Gastroesophageal sphincter (tissue), 3 donors: ENCODE results near the gene GGCX.

Experiments used
- CTCF ChIP-seq, 4 experiments: fragments of 200-600 bp in 2 of 4; fragments of 450-650 bp in 2 of 4; sonication (generic) in 1 of 4; IDR thresholded peaks; one replicate each; pipeline ENCODE4 v1.5.1; 2017 to 2019; ENCODE audit warnings: antibody characterized with exemption in 4 of 4, mild to moderate bottlenecking in 2 of 4, moderate library complexity in 2 of 4
- EP300 ChIP-seq: sonication (generic); formaldehyde crosslinking; IDR thresholded peaks from one replicate; pipeline ENCODE4 v1.6.1; 2017; ENCODE audit warnings: antibody characterized with exemption, mild to moderate bottlenecking
- POLR2A ChIP-seq, 2 donors: fragments of 450-650 bp; IDR thresholded peaks; one replicate each; pipeline ENCODE4 v1.6.1; 2017; ENCODE audit warnings: antibody characterized with exemption in 2 of 2, mild to moderate bottlenecking in 2 of 2, moderate library complexity in 1 of 2
- POLR2AphosphoS5 ChIP-seq: sonication (generic); formaldehyde crosslinking; IDR thresholded peaks from one replicate; pipeline ENCODE4 v1.6.1; 2017; ENCODE audit warnings: antibody characterized with exemption

- TF ChIP-seq CTCF (IDR thresholded peaks at IDR 0.05) (no peak), POLR2AphosphoS5 (no peak), POLR2A (IDR thresholded peaks at IDR 0.05) (no peak), EP300 (no peak)
Observed at GRCh38 chr2:85598594-85599340, 37.5 kb upstream of the GGCX start.
